Measurements from ENCODE around the gene SDK1.

GRCh38 chr7:3551536-3551935, 250.5 kb downstream of the SDK1 start:
- TF ChIP-seq KAT7 (CRISPR knock-in tag; IDR thresholded peaks at IDR 0.05; ENCODE audit: borderline replicate concordance), result no peak
- TF ChIP-seq CTCF (IDR thresholded peaks at IDR 0.05), result no peak
- TF ChIP-seq CREM (CRISPR knock-in tag; IDR thresholded peaks at IDR 0.05), result no peak
- TF ChIP-seq HMGXB4 (CRISPR knock-in tag; IDR thresholded peaks at IDR 0.05), result no peak
- no peak for TF ChIP-seq TCF7 (CRISPR knock-in tag; IDR thresholded peaks at IDR 0.05; ENCODE audit: low read depth)
- no peak for TF ChIP-seq ZNF121 (CRISPR knock-in tag; IDR thresholded peaks at IDR 0.05)

All from WTC11 (cell line).